Astrocyte of the cerebellum (primary cell): ENCODE measurements around the gene PJA1.

Experiments
- DNase-seq: peaks from one replicate; pipeline ENCODE4 v3.0.0-alpha.2; 2011; ENCODE audit warnings: low read depth
- H3K4me3 ChIP-seq: 2 replicates; pipeline ENCODE4 v1.5.1; 2011; ENCODE audit warnings: mild to moderate bottlenecking, low read depth, low read length, moderate library complexity
- CTCF ChIP-seq: IDR thresholded peaks from 2 replicates; pipeline ENCODE4 v1.5.1; 2012; ENCODE audit warnings: low read length, low read depth, moderate library complexity, mild to moderate bottlenecking; ENCODE audit errors: missing control alignments
- in situ Hi-C: cut with HindIII; loops from 2 replicates; pipeline ENCODE4 v1.10.0; 2017; ENCODE audit warnings: low sequenced_read_pairs

The PJA1 gene

GRCh38 chrX:69186651-69187050 lies 21.4 kb upstream of the PJA1 start:
- in situ Hi-C loops, result no loop called here
- H3K4me3 ChIP-seq, result no peak overlapping the region
- no peak for TF ChIP-seq CTCF
- no peak for DNase-seq

- DNase-seq, result no peak
- in situ Hi-C loops, result no loop called here
- no peak for TF ChIP-seq CTCF
- H3K4me3 ChIP-seq, result no peak overlapping the region
Observed at GRCh38 chrX:69185886-69186285, 20.6 kb upstream of the PJA1 start.

- in situ Hi-C loops, result no loop called here
- no peak for TF ChIP-seq CTCF
- DNase-seq, result no peak
- H3K4me3 ChIP-seq, result no peak overlapping the region
Observed at GRCh38 chrX:69185141-69185540, 19.9 kb upstream of the PJA1 start.

GRCh38 chrX:69182818-69183380 lies 17.6 kb upstream of the PJA1 start:
- no peak for DNase-seq

GRCh38 chrX:69179380-69179911 lies 14.2 kb upstream of the PJA1 start:
- TF ChIP-seq CTCF, result no peak
- DNase-seq, result no peak
- in situ Hi-C loops, result no loop called here
- H3K4me3 ChIP-seq, result no peak overlapping the region

More at GRCh38 chrX:69182818-69183380, 17.6 kb upstream of the PJA1 start:
- in situ Hi-C loops, result no loop called here
- TF ChIP-seq CTCF, result no peak
- H3K4me3 ChIP-seq, result no peak overlapping the region

- no peak for TF ChIP-seq CTCF
- in situ Hi-C loops, result no loop called here
- H3K4me3 ChIP-seq, result no peak overlapping the region
- DNase-seq, result no peak
Observed at GRCh38 chrX:69178592-69178991, 13.3 kb upstream of the PJA1 start.
